SH-SY5Y (cell line): ENCODE results near the gene DOK7.

Experiments
- GATA2 ChIP-seq: IDR thresholded peaks from 2 replicates; pipeline ENCODE4 v1.6.1; 2011; ENCODE audit warnings: mild to moderate bottlenecking, low read depth, low read length
- GATA3 ChIP-seq: IDR thresholded peaks from 2 replicates; pipeline ENCODE4 v1.6.1; 2011; ENCODE audit warnings: low read depth, mild to moderate bottlenecking, low read length, moderate library complexity

DNA sequence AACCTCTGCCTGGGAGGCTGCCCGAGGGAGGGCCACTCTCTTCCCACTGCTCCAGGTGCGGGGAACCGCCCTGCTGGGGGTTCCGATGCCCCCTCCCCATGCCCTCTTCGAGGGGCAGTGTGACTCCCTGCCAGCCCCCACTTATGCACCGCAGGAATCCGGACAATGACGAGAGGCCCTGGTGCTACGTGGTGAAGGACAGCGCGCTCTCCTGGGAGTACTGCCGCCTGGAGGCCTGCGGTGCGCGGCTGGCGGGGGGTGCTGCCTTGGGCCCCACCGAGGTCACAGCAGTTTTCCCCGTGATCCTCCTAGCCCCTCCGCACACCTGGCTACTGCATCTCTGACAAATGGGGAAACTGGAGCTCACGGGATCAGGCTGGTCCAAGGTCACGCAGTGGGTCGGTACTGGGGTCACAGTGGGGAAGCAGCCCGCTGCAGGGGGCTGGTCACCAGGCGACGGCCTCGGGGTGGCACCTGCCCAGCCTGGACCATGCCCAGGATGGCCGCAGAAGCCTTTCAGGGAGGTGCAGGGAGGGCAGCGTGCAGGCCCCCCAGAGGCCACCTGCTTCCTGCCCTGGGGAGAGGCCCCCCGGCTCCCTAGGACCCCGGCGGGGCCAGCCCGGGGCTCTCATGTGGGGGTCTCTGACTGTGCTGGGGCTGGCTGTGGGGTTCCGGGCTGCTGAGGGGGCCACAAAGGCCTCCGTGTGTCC lies 17.8 kb upstream of the DOK7 start:
- no peak for TF ChIP-seq GATA2
- TF ChIP-seq GATA3: no peak
